Astrocyte of the hippocampus (primary cell): Measurements from ENCODE around the gene TYW1.
"Not testable (repeated sequence)": the region's sequence is repeated elsewhere in the genome, so short reads cannot be mapped to it uniquely, and the experiment has no call there.

Source experiments
- DNase-seq: peaks from one replicate; pipeline ENCODE4 v3.0.0; 2011; ENCODE audit warnings: low read depth, low spot score

Gene TYW1

DNA sequence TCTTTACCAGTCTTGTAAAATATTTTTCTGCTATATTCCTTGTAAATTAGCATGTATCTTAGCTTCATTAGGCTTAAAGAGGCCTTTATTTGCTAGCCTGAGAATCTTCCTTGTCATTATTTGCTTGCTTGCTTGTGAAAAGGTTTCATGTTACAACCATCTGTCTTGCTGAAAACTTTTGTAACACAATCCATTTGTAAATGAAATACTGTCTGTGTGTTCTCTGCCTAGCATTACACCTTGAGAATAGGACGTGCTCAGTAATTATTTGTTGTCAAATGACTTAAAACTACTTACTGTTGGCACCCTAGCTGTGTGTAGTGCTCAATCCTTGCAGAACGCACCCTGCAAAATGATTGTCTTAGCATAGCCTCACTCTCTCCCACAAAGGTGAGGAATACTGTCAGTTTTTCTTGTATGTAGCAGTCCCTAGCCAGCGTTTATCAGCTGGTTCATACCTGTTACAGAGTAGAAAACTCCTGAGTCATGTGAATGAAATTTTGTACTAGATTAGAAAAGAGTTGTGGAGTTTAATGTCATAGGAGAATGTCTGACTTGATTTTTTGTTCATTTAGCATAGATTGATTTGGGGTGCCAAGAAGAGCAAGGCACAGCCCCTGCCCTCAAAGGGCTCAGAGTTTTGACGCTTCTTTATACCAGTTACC lies 193.3 kb downstream of the TYW1 start:
- DNase-seq = not testable (repeated sequence)

DNA sequence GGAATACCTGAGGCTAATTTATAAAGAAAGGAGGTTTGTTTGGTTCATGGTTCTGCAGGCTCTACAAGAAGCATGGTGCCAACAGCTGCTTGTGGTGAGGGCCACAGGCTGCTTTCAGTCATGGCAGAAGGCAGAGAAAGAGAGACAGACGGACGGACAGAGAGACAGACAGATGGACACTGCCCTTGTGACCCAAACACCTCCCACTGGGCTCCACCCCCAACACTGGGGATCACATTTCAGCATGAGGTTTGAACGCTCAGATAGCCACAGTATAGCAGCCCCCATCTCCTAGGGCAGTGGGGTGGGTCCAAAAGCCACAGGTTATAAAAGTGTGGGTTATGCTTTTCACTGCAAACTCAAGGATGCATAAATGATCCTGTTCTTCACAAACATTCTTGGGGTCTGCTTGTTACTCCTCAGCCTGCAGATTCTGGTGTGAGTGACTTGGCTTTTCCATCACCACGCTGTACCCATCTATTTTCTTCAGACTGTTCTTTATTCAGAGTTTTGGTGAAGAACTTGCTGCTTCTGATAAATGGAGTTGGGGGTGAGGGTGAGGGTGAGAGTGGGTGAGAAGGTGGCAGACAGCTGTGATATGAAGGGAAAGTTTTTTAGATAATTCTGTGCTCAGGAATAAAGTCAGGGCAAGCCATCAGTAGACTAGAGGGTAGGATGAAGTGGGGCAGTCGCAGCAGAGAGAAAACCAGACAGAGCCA lies 194.5 kb downstream of the TYW1 start:
- DNase-seq = not testable (repeated sequence)

DNA sequence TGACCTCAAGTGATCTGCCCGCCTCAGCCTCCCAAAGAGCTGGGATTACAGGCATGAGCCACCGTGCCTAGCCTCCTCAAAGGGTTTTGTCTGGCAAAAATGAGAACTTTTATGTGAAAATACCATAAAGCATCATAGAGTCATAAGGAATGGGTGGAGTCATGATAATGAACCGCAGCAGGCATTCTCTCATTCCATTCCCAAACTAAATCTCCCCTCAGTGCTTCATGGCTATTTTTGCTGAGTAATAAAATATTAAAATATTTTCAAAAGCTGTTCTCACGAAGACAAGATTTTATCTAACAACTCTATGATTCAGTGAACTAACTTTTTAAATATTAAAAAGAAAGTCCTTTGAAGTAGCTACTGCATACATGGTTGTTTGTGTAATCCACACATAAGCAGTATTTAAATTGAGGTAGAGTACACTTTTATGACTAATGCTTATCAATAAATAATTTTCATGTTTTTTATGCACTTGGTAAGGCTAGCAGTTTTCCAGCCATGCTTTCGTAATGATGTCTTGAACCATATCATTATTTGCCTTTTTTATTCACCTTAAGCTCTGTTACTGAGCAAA lies 195.6 kb downstream of the TYW1 start:
- not testable (repeated sequence) for DNase-seq

- DNase-seq = peak; percentile 18
These were observed 196.4 kb downstream of the TYW1 start for GRCh38 chr7:67192889-67193613.

GRCh38 chr7:67196176-67196575 lies 199.5 kb downstream of the TYW1 start:
- not testable (repeated sequence) for DNase-seq

DNA sequence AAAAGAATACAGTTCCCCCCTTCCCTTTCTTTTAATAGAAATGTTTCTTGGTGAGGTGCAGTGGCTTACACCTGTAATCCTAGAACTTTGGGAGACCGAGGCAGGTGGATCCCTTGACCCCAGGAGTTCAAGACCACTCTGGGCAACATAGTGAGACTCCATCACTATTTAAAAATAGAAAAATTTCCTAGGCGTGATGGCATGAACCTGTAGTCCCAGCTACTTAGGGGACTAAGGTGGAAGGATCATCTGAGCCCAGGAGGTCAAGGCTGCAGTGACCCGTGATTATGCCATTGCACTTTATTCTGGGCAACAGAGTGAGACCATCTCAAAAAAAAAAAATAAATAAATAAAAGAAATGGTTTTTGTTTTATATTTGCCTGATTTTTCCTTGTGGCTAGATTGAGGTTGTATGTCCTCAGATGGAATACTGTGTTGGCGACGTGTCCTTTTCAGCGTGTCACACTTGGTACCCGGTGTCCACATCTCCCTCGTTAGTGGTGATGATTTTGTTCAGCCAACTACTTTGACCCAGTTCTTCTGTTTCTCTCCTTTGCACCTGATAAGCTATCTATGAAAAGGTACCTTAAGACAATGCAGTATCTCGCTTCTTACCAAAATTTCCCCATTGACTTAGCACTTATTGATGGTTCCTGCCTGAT lies 202.4 kb downstream of the TYW1 start:
- DNase-seq = not testable (repeated sequence)

GRCh38 chr7:67205772-67206171 lies 209.1 kb downstream of the TYW1 start:
- not testable (repeated sequence) for DNase-seq

DNA sequence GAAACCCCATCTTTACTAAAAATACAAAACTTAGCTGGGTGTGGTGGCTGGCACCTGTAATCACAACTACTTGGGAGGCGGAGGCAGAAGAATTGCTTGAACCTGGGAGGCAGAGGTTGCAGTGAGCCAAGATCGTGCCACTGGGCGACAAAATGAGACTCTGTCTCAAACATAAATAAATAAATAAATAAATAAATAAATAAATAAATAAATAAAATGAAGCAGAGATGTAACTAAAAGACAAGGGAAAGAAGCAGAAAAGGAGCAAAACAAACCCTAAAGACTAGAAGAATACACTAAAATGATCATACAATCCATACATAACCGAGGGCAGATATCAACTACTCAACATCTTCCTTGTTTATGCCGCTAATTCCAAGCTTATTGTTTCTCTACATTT lies 209.8 kb downstream of the TYW1 start:
- no peak for DNase-seq

GRCh38 chr7:67208656-67209055 lies 212.0 kb downstream of the TYW1 start:
- DNase-seq = not testable (repeated sequence)

GRCh38 chr7:67209256-67209655 lies 212.6 kb downstream of the TYW1 start:
- DNase-seq = no peak

- DNase-seq = no peak
These were observed 213.9 kb downstream of the TYW1 start for GRCh38 chr7:67210567-67210966.

DNA sequence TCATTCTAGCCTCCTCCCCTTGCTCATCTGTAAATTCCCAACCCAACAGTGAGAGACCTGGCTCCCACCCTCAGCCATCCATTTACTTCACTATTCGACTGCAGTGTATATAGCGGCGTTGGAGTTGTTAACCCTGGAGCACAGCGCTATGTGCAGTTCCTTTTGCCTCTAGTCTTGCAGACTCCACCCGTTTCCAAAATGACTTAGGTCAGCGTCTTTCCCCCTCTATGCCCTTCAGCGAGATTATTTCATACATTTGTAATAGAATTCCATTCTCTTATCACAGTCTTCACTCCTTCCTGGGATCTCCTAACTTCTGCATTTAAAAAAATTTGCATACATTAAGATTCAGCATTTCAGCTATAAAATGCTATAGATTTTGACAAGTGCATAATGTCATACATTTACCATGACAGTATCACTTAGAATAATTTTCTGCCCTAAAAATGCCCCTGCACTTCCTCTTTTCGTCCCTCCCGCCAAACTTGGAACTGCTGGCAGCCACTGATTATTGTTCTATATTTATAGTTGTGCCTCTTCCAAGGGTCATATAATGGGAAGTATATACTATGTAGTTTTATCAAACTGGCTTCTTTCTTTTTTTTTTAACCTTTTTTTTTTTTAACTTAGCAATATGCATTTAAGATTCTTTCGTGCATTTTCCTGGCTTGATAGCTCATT lies 215.2 kb downstream of the TYW1 start:
- not testable (repeated sequence) for DNase-seq

DNA sequence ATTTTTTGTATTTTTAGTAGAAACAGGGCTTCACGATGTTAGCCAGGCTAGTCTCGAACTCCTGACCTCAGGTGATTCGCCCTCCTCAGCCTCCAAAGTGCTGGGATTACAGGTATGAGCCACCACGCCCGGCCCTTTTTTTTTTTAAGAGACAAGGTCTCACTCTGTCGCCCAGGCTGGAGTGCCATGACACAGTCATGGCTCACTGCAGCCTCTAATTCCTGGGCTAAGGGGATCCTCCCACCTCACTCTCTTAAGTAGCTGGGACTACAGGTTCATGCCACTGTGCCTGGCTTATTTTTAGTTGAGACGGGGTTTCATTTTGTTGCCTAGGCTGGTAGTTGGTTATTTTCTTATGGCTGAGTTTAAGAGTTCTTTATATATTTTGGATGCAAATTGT lies 216.4 kb downstream of the TYW1 start:
- DNase-seq = not testable (repeated sequence)

DNA sequence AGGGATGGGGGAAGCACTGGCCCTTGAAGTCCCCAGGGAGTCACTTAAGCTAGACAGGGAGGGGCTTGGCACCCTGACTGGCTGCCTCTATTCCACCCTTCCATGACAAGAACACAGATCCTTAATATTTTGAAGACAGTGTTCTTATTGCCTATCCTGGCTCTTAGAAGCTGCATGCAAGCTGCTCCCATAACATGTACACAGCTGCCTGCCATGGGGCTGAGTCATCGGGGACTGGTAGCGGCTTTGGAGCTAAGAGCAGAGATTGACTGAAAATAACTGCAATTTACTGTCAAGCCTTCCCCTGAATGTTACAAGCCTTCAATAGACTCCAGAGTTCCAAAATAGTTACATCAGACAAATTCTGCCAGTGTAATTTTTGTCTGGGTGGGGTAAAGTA lies 226.9 kb downstream of the TYW1 start:
- DNase-seq = peak; percentile 88

DNA sequence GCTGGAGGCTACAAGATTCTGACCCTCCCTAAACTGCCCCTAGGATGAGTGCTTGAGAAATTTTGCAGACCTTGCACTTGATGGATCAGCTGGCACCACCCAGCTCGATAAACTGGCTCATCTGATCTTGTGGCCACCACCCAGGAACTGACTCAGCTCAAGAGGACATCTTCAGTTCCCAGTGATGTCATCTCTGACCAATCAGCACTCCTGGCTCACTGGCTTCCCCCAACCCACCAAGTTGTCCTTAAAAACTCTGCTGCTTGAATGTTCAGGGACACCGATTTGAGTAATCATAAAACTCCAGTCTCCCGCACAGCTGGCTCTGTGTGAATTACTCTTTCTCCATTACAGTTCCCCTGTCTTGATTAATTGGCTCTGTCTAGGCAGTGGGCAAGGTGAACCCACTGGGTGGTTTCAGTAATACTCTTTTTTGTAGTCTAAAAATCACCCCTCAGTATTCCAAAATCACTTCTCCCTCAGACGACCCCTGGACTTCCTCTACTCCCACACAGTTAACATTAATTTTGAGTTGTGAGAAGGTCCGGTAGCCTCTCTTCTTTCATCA lies 229.8 kb downstream of the TYW1 start:
- DNase-seq = peak; percentile 11

DNA sequence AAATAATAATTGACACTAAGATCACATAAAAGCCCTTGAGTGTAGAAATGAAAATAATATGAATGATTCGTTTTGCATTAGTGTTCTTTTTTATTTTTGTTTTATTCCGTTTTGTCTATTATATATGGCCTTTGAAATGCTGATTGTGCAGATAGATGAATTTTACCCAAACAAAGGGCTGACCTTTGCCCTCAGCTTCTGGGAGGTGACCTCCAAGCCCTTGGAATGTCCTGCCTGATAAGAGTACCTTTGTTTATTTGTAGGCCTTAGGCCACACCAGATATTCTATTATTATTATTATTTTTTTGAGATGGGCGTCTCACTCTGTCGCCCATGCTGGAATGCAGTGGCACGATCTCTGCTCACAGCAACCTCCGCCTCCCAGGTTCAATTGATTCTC lies 230.3 kb downstream of the TYW1 start:
- DNase-seq = not testable (repeated sequence)

DNA sequence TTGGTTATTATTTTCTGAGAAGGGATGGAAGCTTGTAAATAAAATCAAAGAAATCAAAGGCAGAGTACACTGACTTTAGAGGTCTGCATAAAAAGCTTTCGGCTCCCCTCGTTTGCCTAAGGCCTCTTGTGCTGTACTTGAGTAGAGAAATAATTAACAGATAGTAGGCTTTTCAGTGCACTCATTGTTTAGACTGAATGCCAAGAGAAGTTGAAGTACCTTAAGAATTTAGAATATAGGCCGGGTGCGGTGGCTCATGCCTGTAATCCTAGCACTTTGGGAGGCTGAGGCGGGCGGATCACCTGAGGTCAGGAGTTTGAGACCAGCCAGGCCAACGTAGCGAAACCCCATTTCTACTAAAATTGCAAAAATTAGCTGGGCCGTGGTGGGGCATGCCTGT lies 232.4 kb downstream of the TYW1 start:
- not testable (repeated sequence) for DNase-seq

DNA sequence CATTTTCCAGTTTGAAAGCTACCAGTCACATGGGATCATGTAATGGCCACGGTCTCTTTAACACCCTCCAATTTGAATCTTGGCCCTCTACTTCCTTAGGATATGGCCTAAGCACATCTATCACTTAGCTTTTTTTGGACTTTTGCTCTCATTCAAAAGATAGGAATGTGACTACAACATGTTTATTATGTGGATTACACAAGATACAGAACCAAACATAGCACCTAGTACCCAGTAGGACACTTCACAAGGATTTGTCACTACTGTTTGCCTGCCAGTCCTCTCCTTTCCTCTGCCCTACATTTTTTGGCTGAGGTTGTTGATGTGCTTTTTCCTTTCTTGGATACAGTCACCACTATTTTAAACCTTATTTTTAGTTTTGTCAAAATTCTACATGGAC lies 233.4 kb downstream of the TYW1 start:
- not testable (repeated sequence) for DNase-seq

- DNase-seq = not testable (repeated sequence)
These were observed 236.9 kb downstream of the TYW1 start for GRCh38 chr7:67233506-67233905.

- DNase-seq = not testable (repeated sequence)
These were observed 239.6 kb downstream of the TYW1 start for GRCh38 chr7:67236216-67236615.

GRCh38 chr7:67242871-67243270 lies 246.2 kb downstream of the TYW1 start:
- DNase-seq = not testable (repeated sequence)
